Smooth muscle cell (in vitro differentiated cells): Measurements from ENCODE around the gene PIK3AP1. TPM values are rescaled to one million over a fixed set of nuclear protein-coding genes. Genes with fewer than 3 reads are reported as not detected.

ENCODE experiments used
- DNase-seq: peaks from one replicate; lab custom pipeline; 2025; ENCODE audit not compliant: unreplicated experiment; lab: John Stamatoyannopoulos, UW
- H2AFZ ChIP-seq: fragments of 200-600 bp; sonication (generic); 2 replicates; pipeline ENCODE4 v1.6.0; 2016; ENCODE audit warnings: antibody characterized with exemption, low read depth, mild to moderate bottlenecking
- H3F3A ChIP-seq: fragments of 200-600 bp; sonication (generic); 2 replicates; pipeline ENCODE4 v1.6.0; 2017; ENCODE audit warnings: antibody characterized with exemption, low read depth
- H3K27ac ChIP-seq: fragments of 200-600 bp; sonication (generic); 2 replicates; pipeline ENCODE4 v1.5.1; 2016; ENCODE audit warnings: low read depth, mild to moderate bottlenecking
- H3K27me3 ChIP-seq: fragments of 200-600 bp; sonication (generic); 2 replicates; pipeline ENCODE4 v1.6.1; 2016; ENCODE audit warnings: low read depth, mild to moderate bottlenecking
- H3K36me3 ChIP-seq: fragments of 200-600 bp; sonication (generic); 2 replicates; pipeline ENCODE4 v1.5.1; 2016; ENCODE audit warnings: low read depth
- H3K4me1 ChIP-seq: fragments of 200-600 bp; sonication (generic); 2 replicates; pipeline ENCODE4 v1.5.1; 2016; ENCODE audit warnings: low read depth
- H3K4me2 ChIP-seq: fragments of 200-600 bp; sonication (generic); 2 replicates; pipeline ENCODE4 v1.6.0; 2016; ENCODE audit warnings: mild to moderate bottlenecking
- H3K4me3 ChIP-seq: fragments of 200-600 bp; sonication (generic); 2 replicates; pipeline ENCODE4 v1.5.1; 2016; ENCODE audit warnings: mild to moderate bottlenecking
- H3K79me2 ChIP-seq: fragments of 200-600 bp; sonication (generic); 2 replicates; pipeline ENCODE4 v1.6.0; 2016; ENCODE audit warnings: low read depth, mild to moderate bottlenecking
- H3K9ac ChIP-seq: fragments of 200-600 bp; sonication (generic); 2 replicates; pipeline ENCODE4 v1.6.0; 2016; ENCODE audit warnings: low read depth
- H3K9me3 ChIP-seq: fragments of 200-600 bp; sonication (generic); replicated peaks from 2 replicates; pipeline ENCODE4 v1.5.1; 2016; ENCODE audit warnings: low read depth
- H4K20me1 ChIP-seq: fragments of 200-600 bp; sonication (generic); 2 replicates; pipeline ENCODE4 v1.6.0; 2016; ENCODE audit warnings: low read depth
- WGBS: methylation state at CpG from one replicate; pipeline ENCODE4 v1.1.7; 2016; ENCODE audit warnings: low lambda C conversion rate; 5-methylcytosine and 5-hydroxymethylcytosine counted together
- polyA plus RNA-seq: library from polyadenylated mRNA; unstranded; fragments of >200 nt; fragmentation: Nextera tagmentation; extraction: Ambion mirVana; gene quantifications from 2 replicates; pipeline ENCODE4 v1.2.1, GENCODE V29; 2016
- total RNA-seq: library from RNA; depleted of rRNA; stranded (reverse); fragments of >200 nt; gene quantifications from 2 replicates; pipeline ENCODE4 v1.2.3, GENCODE V29; 2014
- TF ChIP-seq, protein P1 (sequence below): fragments of 200-600 bp; sonication (generic); IDR thresholded peaks from 2 replicates; pipeline ENCODE4 v1.5.1; 2017; ENCODE audit warnings: borderline replicate concordance, mild to moderate bottlenecking, antibody characterized with exemption; ENCODE audit not compliant: insufficient read depth, poor library complexity, severe bottlenecking

Gene PIK3AP1
- total and polyA plus RNA-seq, 2 experiments from 2014 or later, result 1.2 TPM; not detected in 1

- no peak overlapping the region for H3K4me2 ChIP-seq
- DNase-seq, result no peak
- 96% methylated on average over 1 of the region's 1 CpG for WGBS
- no peaks in the 10 kb centered on the region for H3K79me2 ChIP-seq
- no peaks in the 10 kb centered on the region for H4K20me1 ChIP-seq
- no peak overlapping the region for H3K4me3 ChIP-seq
- H3K27ac ChIP-seq, result no peak overlapping the region
- no peak overlapping the region for H2AFZ ChIP-seq
- no peaks in the 10 kb centered on the region for H3K36me3 ChIP-seq
- no peaks in the 10 kb centered on the region for H3F3A ChIP-seq
- H3K9ac ChIP-seq, result no peak overlapping the region
- no peaks in the 10 kb centered on the region for H3K9me3 ChIP-seq
- peaks cover 39% of the 10 kb centered on the region for H3K27me3 ChIP-seq
- peaks cover 7% of the 10 kb centered on the region for H3K4me1 ChIP-seq
- TF ChIP-seq, protein P1, sequence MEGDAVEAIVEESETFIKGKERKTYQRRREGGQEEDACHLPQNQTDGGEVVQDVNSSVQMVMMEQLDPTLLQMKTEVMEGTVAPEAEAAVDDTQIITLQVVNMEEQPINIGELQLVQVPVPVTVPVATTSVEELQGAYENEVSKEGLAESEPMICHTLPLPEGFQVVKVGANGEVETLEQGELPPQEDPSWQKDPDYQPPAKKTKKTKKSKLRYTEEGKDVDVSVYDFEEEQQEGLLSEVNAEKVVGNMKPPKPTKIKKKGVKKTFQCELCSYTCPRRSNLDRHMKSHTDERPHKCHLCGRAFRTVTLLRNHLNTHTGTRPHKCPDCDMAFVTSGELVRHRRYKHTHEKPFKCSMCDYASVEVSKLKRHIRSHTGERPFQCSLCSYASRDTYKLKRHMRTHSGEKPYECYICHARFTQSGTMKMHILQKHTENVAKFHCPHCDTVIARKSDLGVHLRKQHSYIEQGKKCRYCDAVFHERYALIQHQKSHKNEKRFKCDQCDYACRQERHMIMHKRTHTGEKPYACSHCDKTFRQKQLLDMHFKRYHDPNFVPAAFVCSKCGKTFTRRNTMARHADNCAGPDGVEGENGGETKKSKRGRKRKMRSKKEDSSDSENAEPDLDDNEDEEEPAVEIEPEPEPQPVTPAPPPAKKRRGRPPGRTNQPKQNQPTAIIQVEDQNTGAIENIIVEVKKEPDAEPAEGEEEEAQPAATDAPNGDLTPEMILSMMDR, result no peak
Observed at GRCh38 chr10:96719200-96719599, 1.1 kb downstream of the PIK3AP1 start.

- Histone ChIP-seq H3K9me3 (no peaks in the 10 kb centered on the region), H3K27ac (no peak overlapping the region), H3K4me2 (no peak overlapping the region), H3K9ac (no peak overlapping the region), H3F3A (no peaks in the 10 kb centered on the region), H3K4me3 (no peak overlapping the region), H3K4me1 (peaks cover 7% of the 10 kb centered on the region), H3K79me2 (no peaks in the 10 kb centered on the region), H3K27me3 (peaks cover 39% of the 10 kb centered on the region), H2AFZ (no peak overlapping the region), H4K20me1 (no peaks in the 10 kb centered on the region), H3K36me3 (no peaks in the 10 kb centered on the region)
- TF ChIP-seq, protein P1, result no peak
- no peak for DNase-seq
- WGBS, result 91% methylated on average over 12 of the region's 12 CpGs
Observed at GRCh38 chr10:96718304-96718990, 1.9 kb downstream of the PIK3AP1 start.

GRCh38 chr10:96716390-96716789 lies 3.9 kb downstream of the PIK3AP1 start:
- Histone ChIP-seq H3K4me3 (no peak overlapping the region), H3K4me2 (no peak overlapping the region), H3K4me1 (peaks cover 7% of the 10 kb centered on the region), H3K9ac (no peak overlapping the region), H3K79me2 (no peaks in the 10 kb centered on the region), H2AFZ (no peak overlapping the region), H3K27me3 (peaks cover 31% of the 10 kb centered on the region), H3K36me3 (no peaks in the 10 kb centered on the region), H3K9me3 (no peaks in the 10 kb centered on the region), H3K27ac (no peak overlapping the region), H3F3A (no peaks in the 10 kb centered on the region), H4K20me1 (no peaks in the 10 kb centered on the region)
- no peak for DNase-seq
- WGBS, result 97% methylated on average over 1 of the region's 1 CpG
- TF ChIP-seq, protein P1, result no peak

DNA sequence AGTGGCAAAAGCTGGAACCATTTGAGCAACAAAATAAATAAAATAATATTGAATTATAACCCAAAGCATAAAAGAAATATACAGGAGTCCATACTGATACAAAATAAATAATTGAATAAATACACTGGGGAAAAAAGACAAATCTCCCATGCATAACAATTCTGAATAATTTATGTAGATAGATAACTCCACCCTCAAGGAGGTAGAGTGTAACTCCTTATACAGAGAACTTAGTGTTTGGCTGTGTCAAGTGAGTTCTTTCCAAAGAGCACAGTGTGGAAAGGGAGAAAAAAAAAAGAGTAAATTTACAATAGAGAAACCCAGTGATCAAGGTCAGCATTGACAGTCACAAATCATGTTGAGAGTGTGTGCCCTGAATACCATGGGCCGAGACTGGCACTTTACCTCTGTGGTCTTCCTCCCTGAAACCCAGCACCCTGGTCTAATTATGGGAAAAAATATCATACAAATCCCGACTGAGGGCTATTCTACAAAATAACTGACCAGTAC lies 5.5 kb downstream of the PIK3AP1 start:
- Histone ChIP-seq H3K27me3 (peaks cover 15% of the 10 kb centered on the region), H4K20me1 (no peaks in the 10 kb centered on the region), H3K4me3 (no peak overlapping the region), H3K9ac (no peak overlapping the region), H3K4me1 (no peaks in the 10 kb centered on the region), H3K27ac (no peak overlapping the region), H3K79me2 (no peaks in the 10 kb centered on the region), H3K4me2 (no peak overlapping the region), H3F3A (no peaks in the 10 kb centered on the region), H2AFZ (no peak overlapping the region), H3K9me3 (no peaks in the 10 kb centered on the region), H3K36me3 (no peaks in the 10 kb centered on the region)
- no peak for DNase-seq
- WGBS, result 94% methylated on average over 2 of the region's 2 CpGs
- TF ChIP-seq, protein P1, result no peak
